Activated T-cell treated with anti-CD3 and anti-CD28 coated beads, Interleukin-2, amount 50 U/mL, for 4 hours (primary cell): ENCODE data around the gene ZBTB24. TPM values are rescaled to one million over a fixed set of nuclear protein-coding genes. Genes with fewer than 3 reads are reported as not detected.

Experiments used
- ATAC-seq, 2 donors: fragments of 200-7000 bp; cut with Tn5 transposase; one replicate each; pipeline ENCODE4 v1.10.0; 2021
- DNase-seq: peaks from one replicate; pipeline ENCODE4 v3.0.0-alpha.2; 2020
- H3K27me3 Mint-ChIP-seq: one replicate; pipeline ENCODE4 v1.8.0; 2021; ENCODE audit warnings: low read depth, mixed read lengths
- H3K36me3 Mint-ChIP-seq: one replicate; pipeline ENCODE4 v1.8.0; 2022; ENCODE audit warnings: mixed read lengths; ENCODE audit not compliant: insufficient read depth
- H3K4me1 Mint-ChIP-seq: one replicate; pipeline ENCODE4 v1.8.0; 2021; ENCODE audit warnings: low read depth, mixed read lengths
- H3K4me3 Mint-ChIP-seq: one replicate; pipeline ENCODE4 v1.8.0; 2021; ENCODE audit warnings: mild to moderate bottlenecking, moderate library complexity, mixed read lengths
- H3K9me3 Mint-ChIP-seq: one replicate; pipeline ENCODE4 v1.8.0; 2021; ENCODE audit warnings: mixed read lengths
- total RNA-seq, 3 donors: library from RNA; stranded (reverse); gene quantifications; one replicate each; pipeline ENCODE4 v1.2.1, GENCODE V29; 2021

Gene ZBTB24
- total RNA-seq, 3 donors from 2014 or later = 13.9 to 15.5 (median 14.8) TPM

DNA sequence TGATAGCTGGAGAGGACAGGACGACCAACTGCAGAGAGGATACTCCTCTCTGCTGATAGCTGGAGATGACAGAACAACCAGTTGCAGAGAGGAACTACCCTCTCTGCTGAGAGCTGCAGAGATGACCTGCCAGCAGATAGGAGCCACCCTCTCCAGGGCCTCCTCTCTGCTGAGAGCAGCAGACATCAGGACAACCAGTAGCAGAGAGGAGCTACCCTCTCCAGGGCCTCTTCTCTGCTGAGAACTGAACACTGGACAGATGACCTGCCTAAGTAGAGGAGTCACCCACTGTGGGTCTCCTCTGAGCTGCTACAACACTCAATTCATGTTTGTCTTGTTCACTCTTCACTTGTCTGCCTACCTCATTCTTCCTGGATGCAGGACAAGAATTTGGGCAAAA is 27.3 kb upstream of the ZBTB24 start:
- Mint-ChIP-seq H3K27me3 (no peaks in the 10 kb centered on the region), H3K36me3 (no peaks in the 10 kb centered on the region), H3K4me1 (peaks cover 8% of the 10 kb centered on the region), H3K9me3 (no peaks in the 10 kb centered on the region), H3K4me3 (no peak overlapping the region)
- DNase-seq (no peak), ATAC-seq (no peak)

DNA sequence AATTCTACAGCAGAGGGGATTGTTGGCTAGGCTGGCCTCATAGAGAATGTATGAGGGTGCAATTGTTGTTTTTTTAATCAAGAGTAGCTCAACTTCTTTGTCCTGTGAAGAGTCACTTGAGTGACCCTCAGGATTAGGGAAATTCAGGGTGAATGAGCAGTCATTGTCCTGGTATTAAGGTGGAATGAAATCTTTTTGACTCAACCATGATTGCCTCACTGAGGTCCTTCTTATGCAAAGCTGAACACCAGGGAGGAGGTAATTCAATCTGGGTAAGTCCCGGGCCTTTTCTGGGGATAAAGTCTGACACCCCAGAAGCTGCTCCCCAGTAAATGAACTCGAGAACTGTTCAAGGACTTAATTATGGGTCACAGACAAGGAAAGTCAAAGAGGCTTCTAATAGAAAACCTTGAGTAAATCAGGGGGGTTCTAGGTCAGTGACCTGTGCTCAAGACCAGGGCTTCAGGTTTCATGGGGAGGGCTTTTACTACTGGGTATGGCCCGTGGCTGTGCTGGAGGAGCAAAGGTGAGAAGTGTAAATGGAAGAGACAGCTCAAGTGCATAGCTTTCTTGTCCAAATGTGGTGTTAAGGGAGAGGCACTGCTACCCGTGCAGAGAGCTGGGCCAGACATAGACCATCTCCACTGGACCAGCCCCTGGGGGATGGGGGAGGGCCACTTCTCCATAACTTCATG is 25.3 kb upstream of the ZBTB24 start:
- Mint-ChIP-seq H3K27me3 (peaks cover 1% of the 10 kb centered on the region), H3K36me3 (no peaks in the 10 kb centered on the region), H3K4me3 (no peak overlapping the region), H3K9me3 (no peaks in the 10 kb centered on the region), H3K4me1 (no peaks in the 10 kb centered on the region)
- no peak for DNase-seq
- no peak for ATAC-seq

DNA sequence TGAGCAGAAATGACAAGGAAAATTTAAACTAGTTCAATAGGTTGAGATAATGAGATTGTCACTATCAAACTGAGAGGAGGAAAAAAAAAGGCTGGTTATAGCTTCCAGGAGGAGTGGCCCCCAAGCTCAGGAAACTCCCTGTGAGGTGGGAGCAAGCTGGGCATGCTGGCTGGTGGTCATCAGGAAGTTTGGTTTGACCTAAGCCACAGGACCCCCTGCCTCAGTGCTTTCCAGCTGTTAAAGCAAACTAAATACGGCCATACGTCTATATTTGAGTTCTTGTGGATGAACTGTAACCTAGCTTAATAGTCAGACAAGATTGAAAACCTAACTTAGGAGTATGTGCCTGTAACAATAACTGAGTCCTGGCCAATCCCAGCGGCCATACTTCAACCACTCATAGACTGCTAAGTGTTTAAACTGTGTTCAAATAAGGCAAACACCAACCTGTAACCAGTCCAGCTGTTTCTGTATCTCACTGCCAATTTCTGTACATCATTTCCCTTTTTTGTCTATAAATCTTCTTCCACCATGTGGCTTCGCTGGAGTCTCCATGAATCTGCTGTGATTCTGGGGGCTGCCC is 24.6 kb upstream of the ZBTB24 start:
- H3K27me3 Mint-ChIP-seq = peaks cover 2% of the 10 kb centered on the region
- H3K4me1 Mint-ChIP-seq = no peaks in the 10 kb centered on the region
- H3K9me3 Mint-ChIP-seq = no peaks in the 10 kb centered on the region
- no peak overlapping the region for H3K4me3 Mint-ChIP-seq
- DNase-seq = no peak
- ATAC-seq = no peak
- H3K36me3 Mint-ChIP-seq = no peaks in the 10 kb centered on the region

GRCh38 chr6:109506841-109507240 is 23.8 kb upstream of the ZBTB24 start:
- Mint-ChIP-seq H3K4me1 (no peaks in the 10 kb centered on the region), H3K36me3 (no peaks in the 10 kb centered on the region)
- no peak for ATAC-seq

DNA sequence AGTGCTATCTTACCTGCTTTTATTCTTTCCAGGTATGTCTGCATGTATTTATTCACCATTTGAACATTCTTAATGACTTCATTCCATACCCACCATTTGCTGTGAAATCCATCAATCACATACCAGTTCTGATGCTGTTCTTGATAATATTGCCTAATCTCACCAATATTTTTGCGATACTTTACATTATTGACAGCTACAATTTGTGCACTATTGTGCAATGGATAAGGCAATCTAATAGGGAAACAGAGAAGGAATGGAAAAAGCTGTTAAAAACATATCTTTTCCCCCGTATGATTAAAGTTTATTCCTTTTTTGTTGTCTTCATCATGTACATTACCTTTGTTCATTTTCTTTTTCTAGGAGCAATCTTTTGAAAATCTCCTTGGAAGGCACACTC is 23.3 kb upstream of the ZBTB24 start:
- no peak overlapping the region for H3K4me3 Mint-ChIP-seq
- H3K9me3 Mint-ChIP-seq = no peaks in the 10 kb centered on the region
- H3K36me3 Mint-ChIP-seq = no peaks in the 10 kb centered on the region
- ATAC-seq = no peak
- no peak for DNase-seq
- peaks cover 5% of the 10 kb centered on the region for H3K27me3 Mint-ChIP-seq
- no peaks in the 10 kb centered on the region for H3K4me1 Mint-ChIP-seq

More at GRCh38 chr6:109506841-109507240, 23.8 kb upstream of the ZBTB24 start:
- Mint-ChIP-seq H3K4me3 (no peak overlapping the region), H3K27me3 (peaks cover 5% of the 10 kb centered on the region), H3K9me3 (no peaks in the 10 kb centered on the region)
- DNase-seq = no peak

GRCh38 chr6:109503327-109504224 is 20.6 kb upstream of the ZBTB24 start:
- Mint-ChIP-seq H3K4me1 (no peaks in the 10 kb centered on the region), H3K36me3 (no peaks in the 10 kb centered on the region), H3K4me3 (no peak overlapping the region), H3K27me3 (peaks cover 5% of the 10 kb centered on the region), H3K9me3 (no peaks in the 10 kb centered on the region)
- ATAC-seq (no peak), DNase-seq (no peak)

GRCh38 chr6:109498936-109499335 is 15.9 kb upstream of the ZBTB24 start:
- DNase-seq (no peak), ATAC-seq (no peak)
- no peaks in the 10 kb centered on the region for H3K36me3 Mint-ChIP-seq
- peaks cover 9% of the 10 kb centered on the region for H3K4me1 Mint-ChIP-seq
- H3K9me3 Mint-ChIP-seq = no peaks in the 10 kb centered on the region
- no peak overlapping the region for H3K4me3 Mint-ChIP-seq
- H3K27me3 Mint-ChIP-seq = peaks cover 5% of the 10 kb centered on the region

DNA sequence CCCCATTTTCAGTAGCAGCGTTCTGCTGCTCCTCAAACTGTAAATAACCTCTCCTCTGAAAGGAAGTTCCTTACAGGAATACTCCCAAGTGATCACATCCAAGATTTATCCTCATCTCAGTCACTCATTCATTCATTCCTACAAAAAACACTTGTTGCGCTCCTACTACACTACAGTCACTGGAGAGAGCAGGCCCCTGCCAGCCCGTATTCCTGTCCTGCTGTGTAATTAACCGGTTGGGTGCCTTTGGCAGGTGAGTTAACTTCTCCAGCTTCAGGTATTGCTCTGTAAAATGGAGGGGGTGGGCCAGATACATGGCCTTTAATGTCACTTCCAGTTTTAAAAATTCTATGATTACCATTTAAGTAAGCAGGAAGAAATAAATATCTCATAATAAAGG is 15.0 kb upstream of the ZBTB24 start:
- Mint-ChIP-seq H3K9me3 (no peaks in the 10 kb centered on the region), H3K36me3 (no peaks in the 10 kb centered on the region), H3K4me1 (peaks cover 9% of the 10 kb centered on the region), H3K4me3 (no peak overlapping the region), H3K27me3 (peaks cover 3% of the 10 kb centered on the region)
- DNase-seq (no peak), ATAC-seq (no peak)

GRCh38 chr6:109496036-109496772 is 13.2 kb upstream of the ZBTB24 start:
- ATAC-seq = no peak
- no peaks in the 10 kb centered on the region for H3K9me3 Mint-ChIP-seq
- no peak for DNase-seq
- H3K36me3 Mint-ChIP-seq = no peaks in the 10 kb centered on the region
- no peaks in the 10 kb centered on the region for H3K27me3 Mint-ChIP-seq
- H3K4me1 Mint-ChIP-seq = peaks cover 18% of the 10 kb centered on the region
- no peak overlapping the region for H3K4me3 Mint-ChIP-seq

- ATAC-seq (no peak), DNase-seq (no peak)
- Mint-ChIP-seq H3K27me3 (no peaks in the 10 kb centered on the region), H3K36me3 (no peaks in the 10 kb centered on the region), H3K4me3 (no peak overlapping the region), H3K9me3 (no peaks in the 10 kb centered on the region), H3K4me1 (peaks cover 26% of the 10 kb centered on the region)
Observed at GRCh38 chr6:109493865-109494264, 10.8 kb upstream of the ZBTB24 start.

GRCh38 chr6:109491207-109491938 is 8.4 kb upstream of the ZBTB24 start:
- no peak overlapping the region for H3K4me3 Mint-ChIP-seq
- H3K4me1 Mint-ChIP-seq = peaks cover 20% of the 10 kb centered on the region
- no peaks in the 10 kb centered on the region for H3K27me3 Mint-ChIP-seq
- H3K36me3 Mint-ChIP-seq = no peaks in the 10 kb centered on the region
- H3K9me3 Mint-ChIP-seq = no peaks in the 10 kb centered on the region
- DNase-seq (no peak), ATAC-seq (peak; percentile 90 to 91)

- Mint-ChIP-seq H3K36me3 (no peaks in the 10 kb centered on the region), H3K4me1 (peaks cover 17% of the 10 kb centered on the region), H3K4me3 (no peak overlapping the region), H3K27me3 (no peaks in the 10 kb centered on the region), H3K9me3 (no peaks in the 10 kb centered on the region)
- ATAC-seq = no peak
- no peak for DNase-seq
Observed at GRCh38 chr6:109490713-109491112, 7.7 kb upstream of the ZBTB24 start.

DNA sequence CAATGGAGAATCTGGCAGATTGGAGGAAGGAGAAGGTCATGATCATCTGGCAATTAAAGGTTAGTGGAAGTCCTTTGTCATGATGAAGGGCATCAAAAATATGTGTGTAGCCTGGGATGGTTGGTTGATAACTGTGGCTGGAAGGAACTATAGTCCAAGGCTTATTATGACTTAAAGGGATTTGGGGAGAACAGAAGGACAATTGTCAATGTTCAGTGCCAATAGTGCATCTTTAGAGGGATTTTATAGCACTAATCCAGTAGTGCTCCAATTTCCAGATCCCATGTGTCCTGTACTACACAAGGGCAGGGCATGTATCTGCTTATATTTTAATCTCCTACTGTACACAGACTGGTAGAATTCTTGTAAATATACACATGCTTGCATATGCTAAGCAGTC is 5.0 kb upstream of the ZBTB24 start:
- H3K36me3 Mint-ChIP-seq = no peaks in the 10 kb centered on the region
- H3K4me1 Mint-ChIP-seq = peaks cover 26% of the 10 kb centered on the region
- no peak for DNase-seq
- no peaks in the 10 kb centered on the region for H3K9me3 Mint-ChIP-seq
- no peaks in the 10 kb centered on the region for H3K27me3 Mint-ChIP-seq
- H3K4me3 Mint-ChIP-seq = no peak overlapping the region
- no peak for ATAC-seq

DNA sequence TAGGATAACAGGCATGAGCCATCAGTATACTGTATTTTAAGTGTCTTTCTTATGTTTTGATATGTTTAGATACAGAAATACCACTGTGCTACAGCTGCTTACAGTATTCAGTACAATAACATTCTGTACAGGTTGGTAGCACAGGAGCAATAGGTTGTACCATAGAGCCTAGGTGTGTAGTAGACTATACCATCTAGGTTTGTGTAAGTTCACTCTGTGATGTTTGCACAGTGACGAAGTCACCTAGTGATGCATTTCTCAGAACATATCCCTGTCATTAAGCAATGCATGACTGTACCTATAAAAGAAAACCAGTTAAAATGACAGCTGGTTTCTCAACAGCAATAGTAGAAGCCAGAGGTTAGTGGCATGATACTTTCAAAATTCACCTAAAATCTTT is 3.0 kb upstream of the ZBTB24 start:
- Mint-ChIP-seq H3K4me3 (no peak overlapping the region), H3K27me3 (no peaks in the 10 kb centered on the region), H3K36me3 (peaks cover 10% of the 10 kb centered on the region), H3K9me3 (no peaks in the 10 kb centered on the region), H3K4me1 (peaks cover 26% of the 10 kb centered on the region)
- ATAC-seq = no peak
- no peak for DNase-seq
